HG03139 (cell line): Measurements from ENCODE around the gene FAM184A.
"Not testable (repeated sequence)": the region's sequence is repeated elsewhere in the genome, so short reads cannot be mapped to it uniquely, and the experiment has no call there.

ENCODE experiments used
- ATAC-seq: cut with Tn5 transposase; IDR thresholded peaks from one replicate; pipeline ENCODE4 v1.9.1; 2021; ENCODE audit not compliant: unreplicated experiment

FAM184A gene

DNA sequence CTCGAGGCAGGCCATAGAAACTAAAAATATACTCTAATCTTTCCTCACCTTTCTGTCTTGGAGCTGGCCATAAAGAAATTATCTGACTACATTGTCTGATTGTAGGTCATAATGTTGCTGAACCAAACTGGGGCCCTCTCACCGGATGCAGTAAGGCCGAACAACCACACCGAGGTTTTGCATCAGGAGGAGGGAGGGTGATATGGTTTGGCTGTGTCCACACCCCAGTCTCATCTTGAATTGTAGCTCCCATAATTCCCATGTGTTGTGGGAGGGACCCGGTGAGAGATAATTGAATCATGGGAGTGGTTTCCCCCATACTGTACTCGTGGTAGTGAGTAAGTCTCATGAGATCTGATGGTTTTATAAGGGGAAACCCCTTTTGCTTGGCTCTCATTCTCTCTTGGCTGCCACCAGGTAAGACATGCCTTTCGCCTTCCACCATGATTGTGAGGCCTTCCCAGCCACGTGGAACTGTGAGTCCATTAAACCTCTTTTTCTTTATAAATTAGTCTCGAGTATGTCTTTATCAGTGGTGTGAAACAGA is 19.4 kb upstream of the FAM184A start:
- not testable (repeated sequence) for ATAC-seq

GRCh38 chr6:119096721-119097565 is 18.5 kb upstream of the FAM184A start:
- no peak for ATAC-seq

DNA sequence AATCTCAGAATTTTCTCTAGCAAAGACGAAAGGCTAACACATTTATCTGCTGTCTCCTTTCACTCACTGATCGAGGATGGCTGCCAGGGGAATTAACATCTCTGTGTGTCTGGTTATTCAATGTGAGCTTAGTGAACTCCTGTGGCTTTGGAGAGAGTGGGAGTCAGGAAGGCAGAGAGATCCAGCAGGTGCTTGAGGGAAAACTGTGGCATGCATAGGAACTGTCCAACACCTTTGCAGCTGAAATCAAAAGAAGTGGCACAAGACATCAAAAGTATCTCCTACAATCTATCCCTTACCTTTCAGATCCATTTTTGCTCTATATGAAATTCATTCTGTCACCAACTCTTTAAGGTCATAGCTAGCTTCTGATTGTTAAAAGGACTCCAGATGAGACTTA is 11.8 kb upstream of the FAM184A start:
- no peak for ATAC-seq

DNA sequence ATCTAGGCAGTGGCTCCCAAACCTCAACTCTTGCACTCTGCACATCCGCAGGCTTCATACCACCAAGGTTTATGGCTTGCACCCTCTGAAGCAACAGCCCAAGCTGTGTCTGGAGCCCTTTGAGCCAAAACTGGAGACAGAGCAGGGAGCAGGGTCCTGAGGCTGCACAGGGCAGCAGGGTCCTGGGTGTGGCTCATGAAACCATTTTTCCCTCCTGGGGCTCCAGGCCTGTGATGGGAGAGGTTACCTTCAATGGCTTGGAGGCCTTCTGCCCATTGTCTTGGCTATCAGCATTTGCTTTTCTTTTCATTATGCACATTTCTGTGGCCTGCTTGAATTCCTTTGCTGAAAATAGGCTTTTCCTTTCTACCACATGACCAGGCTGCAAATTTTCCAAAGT is 6.3 kb upstream of the FAM184A start:
- ATAC-seq, result no peak

DNA sequence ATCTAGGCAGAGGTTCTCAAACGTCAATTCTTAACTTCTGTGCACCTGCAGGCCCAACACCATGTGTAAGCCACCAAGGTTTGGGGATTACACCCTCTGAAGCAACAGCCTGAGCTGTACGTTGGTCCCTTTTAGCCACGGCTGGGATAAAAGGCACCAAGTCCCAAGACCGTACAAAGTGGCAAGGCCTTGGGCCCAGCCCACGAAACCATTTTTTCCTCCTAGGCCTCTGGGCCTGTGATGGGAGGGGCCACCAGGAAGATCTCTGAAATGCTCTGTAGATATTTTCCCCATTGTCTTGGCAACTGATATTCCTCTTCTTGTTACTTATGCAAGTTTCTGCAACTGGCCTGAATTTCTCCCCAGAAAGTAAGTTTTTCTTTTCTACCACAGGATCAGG is 4.5 kb upstream of the FAM184A start:
- no peak for ATAC-seq

DNA sequence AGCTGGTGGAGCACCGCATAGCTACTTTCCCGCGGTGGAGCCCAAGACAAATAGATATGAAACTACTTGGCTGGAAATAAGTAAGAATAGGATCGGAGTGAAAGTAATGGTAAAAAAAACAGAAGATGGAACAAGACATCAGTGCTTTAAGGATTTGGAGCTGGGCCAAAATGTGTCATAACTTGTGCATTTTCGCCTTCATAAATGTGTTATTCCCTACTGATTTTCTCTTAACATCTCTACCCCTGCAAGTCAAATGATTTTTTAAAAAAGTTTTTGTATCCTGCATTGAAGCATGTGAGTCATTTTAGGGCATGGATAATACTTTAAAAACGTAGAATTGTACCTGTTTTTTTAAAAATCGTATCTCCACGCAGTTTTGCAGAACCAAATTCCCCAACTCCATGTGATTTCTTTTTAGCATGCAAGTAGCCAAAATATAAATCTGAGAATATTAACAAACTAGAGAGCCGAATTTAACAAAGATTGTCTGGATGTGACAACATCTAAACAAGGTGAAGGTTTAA is 882 bp upstream of the FAM184A start:
- ATAC-seq, result no peak

GRCh38 chr6:119077643-119078375 is 655 bp downstream of the FAM184A start:
- ATAC-seq, result peak; percentile 38

DNA sequence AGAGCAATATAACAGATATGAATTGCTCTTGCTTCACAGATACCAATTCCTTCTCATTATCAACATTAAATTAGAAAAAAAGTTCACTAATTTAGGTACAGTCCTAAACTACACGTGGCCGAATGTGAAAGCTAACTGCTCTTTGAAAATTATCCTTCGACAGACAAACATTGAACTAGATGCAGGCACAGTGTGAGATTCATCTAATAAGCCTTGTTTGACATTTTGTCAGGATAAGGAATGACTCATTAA is 1.1 kb downstream of the FAM184A start:
- no peak for ATAC-seq

- no peak for ATAC-seq
Measured at GRCh38 chr6:119076576-119077390, 1.7 kb downstream of the FAM184A start.

DNA sequence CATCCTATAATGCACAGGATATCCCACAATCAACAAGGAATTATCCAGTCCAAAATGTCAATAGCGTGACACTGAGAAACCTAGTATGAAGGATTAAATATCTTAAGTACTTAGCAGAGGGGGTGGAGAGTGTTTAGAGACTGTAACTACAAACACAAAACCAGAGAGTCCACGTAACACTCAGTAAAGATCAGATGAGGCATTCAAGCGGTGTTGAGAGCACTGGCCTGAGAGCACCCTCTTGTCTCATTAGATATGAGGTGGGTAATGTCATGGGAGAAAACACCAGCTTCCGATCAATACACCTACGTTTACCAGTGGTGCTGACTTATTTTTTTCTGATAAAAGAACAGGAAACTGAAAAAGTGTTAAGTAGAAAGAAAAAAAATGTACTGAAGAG is 2.3 kb downstream of the FAM184A start:
- no peak for ATAC-seq

DNA sequence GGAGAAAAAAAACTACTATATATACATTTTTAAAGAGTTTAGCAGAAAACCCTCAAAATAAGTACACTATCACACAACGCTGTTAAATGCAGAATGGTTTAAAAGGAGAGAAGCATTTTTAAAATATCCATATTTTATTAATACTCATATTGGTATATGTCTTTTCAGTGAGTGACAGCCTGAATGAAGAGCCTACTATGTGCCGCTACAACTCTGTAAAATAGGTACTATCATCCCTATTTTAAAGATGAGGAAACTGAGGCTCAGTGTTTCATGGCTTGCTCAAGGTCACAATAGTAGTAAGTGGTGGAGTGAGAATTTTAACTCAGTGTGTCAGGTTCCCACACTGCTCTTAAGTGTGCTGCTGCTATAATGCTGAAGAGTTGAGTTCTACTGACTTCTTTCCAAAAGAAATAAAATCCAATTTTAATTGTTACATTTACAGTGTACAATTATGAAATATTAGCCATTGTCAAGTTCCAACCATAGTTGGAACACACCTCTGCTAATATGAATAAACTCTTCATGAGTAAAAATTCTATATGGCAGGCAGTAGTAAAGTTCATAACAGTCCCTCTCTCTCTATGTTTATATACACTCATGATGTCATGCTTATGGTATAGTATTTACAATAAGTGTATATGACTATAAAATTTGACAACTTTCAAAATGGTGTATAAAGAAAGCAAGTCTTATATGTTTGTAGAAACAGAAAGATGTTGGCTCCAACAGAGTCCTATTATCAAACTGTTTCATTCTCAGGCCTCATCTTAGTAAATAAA is 3.1 kb downstream of the FAM184A start:
- no peak for ATAC-seq

DNA sequence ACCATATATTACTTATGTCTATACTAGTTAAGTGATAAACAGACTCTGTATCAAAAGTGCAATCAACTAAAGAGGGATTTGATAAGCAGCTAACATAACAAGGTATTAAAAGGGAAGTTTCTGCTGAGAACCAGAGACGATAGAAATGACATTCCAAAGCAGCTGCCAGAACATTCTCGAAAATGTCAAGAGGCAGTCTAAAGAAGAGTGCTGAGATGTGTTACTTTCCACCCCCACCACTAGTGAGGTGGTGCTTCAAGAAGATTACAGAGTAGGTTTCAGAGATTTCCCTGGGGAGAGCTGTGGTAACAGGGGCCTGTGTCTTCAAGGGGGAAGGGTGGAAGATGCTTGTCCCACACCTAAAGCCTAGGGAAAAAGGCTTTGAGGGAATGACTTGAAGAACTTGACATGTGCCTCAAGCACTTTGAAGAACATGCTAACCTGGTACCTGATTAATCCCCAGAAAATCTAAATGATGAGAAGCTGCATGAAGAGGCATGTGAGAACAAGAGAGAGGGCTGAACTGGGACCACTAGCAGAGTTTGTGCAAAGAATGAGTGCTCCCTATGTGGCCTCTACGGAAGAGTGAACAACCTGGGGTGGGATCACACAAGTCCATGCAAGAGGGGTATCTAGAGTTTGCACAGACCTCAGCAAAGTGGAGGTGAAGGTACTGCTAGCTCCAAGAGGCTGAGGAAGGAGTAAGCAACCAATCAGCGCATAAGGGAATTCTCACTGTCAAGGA is 5.0 kb downstream of the FAM184A start:
- ATAC-seq, result no peak

DNA sequence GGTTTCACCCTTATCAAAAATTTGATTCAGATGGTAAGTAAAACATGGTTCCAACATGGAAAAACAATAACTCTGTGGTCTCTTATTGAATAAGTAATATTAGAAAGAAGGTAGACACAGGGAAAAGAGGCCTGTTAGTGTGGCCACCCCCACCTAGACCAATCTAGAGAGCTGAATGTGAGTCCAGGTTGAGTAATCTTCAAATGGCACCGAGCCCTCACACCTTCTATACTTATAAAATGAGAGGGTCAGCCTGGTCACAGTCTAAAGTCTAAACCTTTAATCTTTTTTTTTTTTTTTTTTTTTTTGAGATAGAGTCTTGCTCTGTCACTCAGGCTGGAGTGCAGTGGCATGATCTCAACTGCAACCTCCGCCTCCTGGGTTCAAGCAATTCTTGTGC is 6.9 kb downstream of the FAM184A start:
- ATAC-seq, result no peak

DNA sequence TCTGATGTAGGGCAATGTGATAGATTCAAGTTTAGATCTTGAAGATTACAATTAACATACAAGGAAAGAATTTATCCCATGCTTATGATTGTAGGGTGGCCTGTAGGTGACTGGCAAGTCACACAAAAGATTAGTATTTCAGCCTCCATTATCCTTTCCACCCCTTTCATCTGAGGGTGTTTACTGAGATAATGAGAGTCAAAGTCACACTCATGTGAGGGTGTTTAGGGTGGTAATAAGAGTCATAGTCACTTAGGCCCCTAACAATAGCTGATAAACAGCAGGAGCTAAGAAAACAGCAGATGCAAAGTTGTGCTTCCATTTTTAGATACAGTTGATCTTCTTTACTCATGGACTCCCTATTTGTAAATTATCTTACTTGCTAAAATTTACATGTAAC is 11.4 kb downstream of the FAM184A start:
- no peak for ATAC-seq

DNA sequence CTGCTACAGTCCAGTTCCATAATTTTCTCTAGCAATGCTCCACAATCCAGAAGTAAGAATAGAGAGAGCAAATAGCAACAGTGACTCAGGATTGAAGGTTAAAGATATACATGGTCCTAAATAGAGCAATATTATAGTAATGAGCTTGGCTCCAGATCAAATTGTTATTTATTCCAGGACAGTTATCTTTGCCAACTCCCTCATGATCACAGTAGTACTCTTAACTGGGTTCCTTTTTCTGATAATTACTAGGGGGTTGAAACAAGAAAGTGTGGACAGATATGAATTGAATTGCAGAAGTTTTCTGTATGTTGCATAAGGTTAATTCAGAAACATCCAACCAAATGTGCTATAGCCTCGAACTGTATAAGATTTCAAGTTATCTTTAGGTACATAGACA is 11.9 kb downstream of the FAM184A start:
- ATAC-seq, result no peak

- ATAC-seq, result no peak
Measured at GRCh38 chr6:119065955-119066354, 12.5 kb downstream of the FAM184A start.

DNA sequence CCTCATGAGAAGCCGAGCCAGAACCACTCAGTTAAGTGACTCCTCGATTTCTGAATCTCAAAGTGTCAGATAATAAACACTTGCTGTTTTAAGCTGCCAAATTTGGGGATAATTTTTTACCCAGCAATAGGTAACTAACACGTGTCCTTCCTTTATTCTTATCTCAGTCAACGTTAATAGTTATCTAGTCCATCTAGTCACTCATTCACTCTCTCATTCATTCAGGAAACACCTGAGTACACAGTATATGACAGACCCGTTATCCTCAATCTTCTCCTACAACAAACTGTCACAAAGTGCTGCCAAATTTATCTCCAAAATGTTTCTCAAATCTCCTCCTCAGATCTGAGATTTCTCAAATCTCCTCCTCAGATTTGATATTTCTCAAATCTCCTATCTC is 13.1 kb downstream of the FAM184A start:
- no peak for ATAC-seq

DNA sequence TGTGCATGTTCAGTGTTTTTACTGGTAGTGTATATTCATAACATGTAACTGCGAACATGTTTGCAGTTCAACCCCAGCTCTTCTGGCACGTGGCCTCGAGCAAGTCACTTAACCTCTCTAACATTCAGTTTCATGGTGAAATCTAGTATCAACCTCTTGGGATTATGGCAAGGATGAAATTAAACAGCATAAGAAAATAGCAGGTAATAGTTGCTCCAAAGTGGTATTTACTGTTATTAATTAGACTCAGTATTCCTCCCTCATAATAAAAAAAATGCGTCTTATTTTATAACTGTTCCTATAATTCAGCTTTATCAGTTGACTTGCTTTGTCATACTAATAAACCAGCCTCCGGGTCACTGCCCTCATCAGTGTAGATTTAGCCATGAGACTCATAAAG is 15.0 kb downstream of the FAM184A start:
- ATAC-seq, result no peak

- ATAC-seq, result no peak
Measured at GRCh38 chr6:119061215-119061614, 17.2 kb downstream of the FAM184A start.
